Epithelial cell of proximal tubule (primary cell): ENCODE results near the gene PARP11. TPM values are rescaled to one million over a fixed set of nuclear protein-coding genes. Genes with fewer than 3 reads are reported as not detected.

ENCODE experiments used
- DNase-seq: peaks from one replicate; pipeline ENCODE4 v3.0.0-alpha.2; 2011; ENCODE audit warnings: low read depth
- H3K4me3 ChIP-seq: 2 replicates; pipeline ENCODE4 v1.5.1; 2011; ENCODE audit warnings: low read depth, mild to moderate bottlenecking, low read length
- CTCF ChIP-seq: conservative IDR thresholded peaks from 2 replicates; pipeline ENCODE4 v1.5.1; 2012; ENCODE audit warnings: low read depth, mild to moderate bottlenecking, low read length
- total RNA-seq: library from RNA; depleted of rRNA; stranded (reverse); fragments of >200 nt; gene quantifications from 2 replicates; pipeline ENCODE4 v1.2.3, GENCODE V29; 2015

PARP11 gene
- total RNA-seq, 1 donor from 2014 or later: 3.6 TPM

GRCh38 chr12:3759878-3760277 is 113.3 kb downstream of the PARP11 start:
- TF ChIP-seq CTCF: no peak
- no peak for DNase-seq
- H3K4me3 ChIP-seq: no peak overlapping the region

Other genes starting within 250 kb of the PARP11 start
- gene CRACR2A, start 120.3 kb downstream of the PARP11 start, total RNA-seq: 1.7 and 4.5 TPM in 2 replicates